ENCODE measurements around the gene CUEDC2. TPM values are rescaled to one million over a fixed set of nuclear protein-coding genes. Genes with fewer than 3 reads are reported as not detected.

CUEDC2 gene
- total and polyA plus RNA-seq, 10 of the 15 experiments (the other 5 are each of a cell fraction or from before 2014, with no cell fraction given) = 20.4 to 121 (median 75.0) TPM

- ChIA-PET SMC1A (ENCODE audit: uncharacterized antibody, unreplicated experiment) (interaction anchor here (0.9 kb wide), 1 partner anchor 15 kb away, joined by 3 read pairs; no protein-coding TSS in a partner anchor), CTCF (interaction anchor here (3.1 kb wide), 1 partner anchor 12 kb away, joined by 12 read pairs; no protein-coding TSS in a partner anchor), RAD21 (ENCODE audit: unreplicated experiment) (no interaction called here), POLR2A (no interaction called here)
- no peak for DNase-seq (ENCODE audit: low read depth, low spot score)
- Histone ChIP-seq H3K79me2 (ENCODE audit: control insufficient read depth, insufficient read depth, low read length) (no peaks in the 10 kb centered on the region), H3K4me3 (no peak overlapping the region), H4K20me1 (ENCODE audit: control insufficient read depth, insufficient read depth) (no peaks in the 10 kb centered on the region), H3K27me3 (replicated peaks in 1 of 2; ENCODE audit: control insufficient read depth in 2 of 2, insufficient read depth in 2 of 2, low read length in 1 of 2) (no peaks in the 10 kb centered on the region), H3K36me3 (ENCODE audit: control insufficient read depth in 2 of 2, insufficient read depth in 2 of 2, low read length in 1 of 2) (no peaks in the 10 kb centered on the region), H3K4me1 (ENCODE audit: control insufficient read depth, insufficient read depth, low read length) (peaks cover 4% of the 10 kb centered on the region; the same call in 1 of the 2 replicates), H3K9ac (ENCODE audit: control insufficient read depth, insufficient read depth, low read length) (no peak overlapping the region), H3K4me2 (ENCODE audit: control insufficient read depth, insufficient read depth) (no peak overlapping the region), H3K9me3 (replicated peaks; ENCODE audit: control insufficient read depth, insufficient read depth, low read length) (no peaks in the 10 kb centered on the region), H3K27ac (ENCODE audit: control insufficient read depth, insufficient read depth) (no peak overlapping the region), H2AFZ (ENCODE audit: control insufficient read depth, low read depth, low read length) (no peak overlapping the region)
- WGBS (ENCODE audit: insufficient coverage, insufficient replicate concordance, low lambda C conversion rate, missing lambda C conversion rate) = 57% methylated on average over 6 of the region's 6 CpGs
- no peak for TF ChIP-seq SUZ12 (IDR thresholded peaks at IDR 0.05; ENCODE audit: unreplicated experiment)
- TF ChIP-seq FOXM1 (IDR thresholded peaks at IDR 0.05; ENCODE audit: low read depth, low read length) = no peak
- TF ChIP-seq CTCF (IDR thresholded peaks at IDR 0.05 in 2 of 3, conservative IDR thresholded peaks at IDR 0.05 in 1 of 3; ENCODE audit: control insufficient read depth in 2 of 3, extremely low read depth in 1 of 3, insufficient read depth in 1 of 3, low read depth in 3 of 3, low read length in 3 of 3) = no peak
- TF ChIP-seq EZH2 (IDR thresholded peaks at IDR 0.05; ENCODE audit: borderline replicate concordance, control insufficient read depth, low read depth, low read length) = no peak
- no peak for TF ChIP-seq ELK1 (IDR thresholded peaks at IDR 0.05; ENCODE audit: low read depth, low read length)
- TF ChIP-seq PRDM15 (CRISPR knock-in tag; IDR thresholded peaks at IDR 0.05) = no peak
- no peak for ATAC-seq
- intact Hi-C loops (cut with micrococcal nuclease; ENCODE audit: unreplicated experiment) (no loop called here), in situ Hi-C loops (cut with MboI) (no loop called here)
- no TSS peak for BruUV-seq (replicated peaks)
- FAIRE-seq = no peak
Observed at GRCh38 chr10:102467318-102467717, 34.9 kb upstream of the CUEDC2 start.
